Measurements from ENCODE around the gene ICE2. TPM values are rescaled to one million over a fixed set of nuclear protein-coding genes. Genes with fewer than 3 reads are reported as not detected.

Gene ICE2
- total RNA-seq, 3 donors from 2014 or later, result 28.5 to 40.7 (median 36.1) TPM

DNA sequence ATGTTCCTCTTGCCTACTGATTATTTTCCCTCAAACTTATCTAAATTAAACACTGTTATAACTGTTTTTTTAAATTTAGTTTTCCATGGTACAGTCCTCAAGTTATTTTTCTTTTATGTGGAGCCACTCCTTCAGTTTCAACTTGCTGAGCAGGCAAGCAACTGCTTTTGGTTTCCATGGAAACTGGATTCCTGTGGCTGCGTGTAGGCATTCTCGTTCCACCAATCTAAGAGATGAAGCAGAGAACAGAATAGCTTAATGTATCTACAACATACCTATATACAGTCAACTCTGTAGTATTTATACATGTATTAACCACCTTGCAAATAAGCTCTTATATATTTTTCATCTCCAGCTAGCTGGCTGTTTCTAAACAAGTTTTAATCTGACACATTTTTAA is 55.4 kb downstream of the ICE2 start:
- H3K4me3 ChIP-seq, result no peak overlapping the region
- TF ChIP-seq POLR2A (IDR thresholded peaks at IDR 0.05) (no peak), POLR2AphosphoS5 (IDR thresholded peaks at IDR 0.05) (no peak)
- TF ChIP-seq, protein P1, sequence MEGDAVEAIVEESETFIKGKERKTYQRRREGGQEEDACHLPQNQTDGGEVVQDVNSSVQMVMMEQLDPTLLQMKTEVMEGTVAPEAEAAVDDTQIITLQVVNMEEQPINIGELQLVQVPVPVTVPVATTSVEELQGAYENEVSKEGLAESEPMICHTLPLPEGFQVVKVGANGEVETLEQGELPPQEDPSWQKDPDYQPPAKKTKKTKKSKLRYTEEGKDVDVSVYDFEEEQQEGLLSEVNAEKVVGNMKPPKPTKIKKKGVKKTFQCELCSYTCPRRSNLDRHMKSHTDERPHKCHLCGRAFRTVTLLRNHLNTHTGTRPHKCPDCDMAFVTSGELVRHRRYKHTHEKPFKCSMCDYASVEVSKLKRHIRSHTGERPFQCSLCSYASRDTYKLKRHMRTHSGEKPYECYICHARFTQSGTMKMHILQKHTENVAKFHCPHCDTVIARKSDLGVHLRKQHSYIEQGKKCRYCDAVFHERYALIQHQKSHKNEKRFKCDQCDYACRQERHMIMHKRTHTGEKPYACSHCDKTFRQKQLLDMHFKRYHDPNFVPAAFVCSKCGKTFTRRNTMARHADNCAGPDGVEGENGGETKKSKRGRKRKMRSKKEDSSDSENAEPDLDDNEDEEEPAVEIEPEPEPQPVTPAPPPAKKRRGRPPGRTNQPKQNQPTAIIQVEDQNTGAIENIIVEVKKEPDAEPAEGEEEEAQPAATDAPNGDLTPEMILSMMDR (IDR thresholded peaks at IDR 0.05), result no peak
- intact Hi-C loops (cut with DNase I; ENCODE audit: low total_unique reads), result no loop called here

DNA sequence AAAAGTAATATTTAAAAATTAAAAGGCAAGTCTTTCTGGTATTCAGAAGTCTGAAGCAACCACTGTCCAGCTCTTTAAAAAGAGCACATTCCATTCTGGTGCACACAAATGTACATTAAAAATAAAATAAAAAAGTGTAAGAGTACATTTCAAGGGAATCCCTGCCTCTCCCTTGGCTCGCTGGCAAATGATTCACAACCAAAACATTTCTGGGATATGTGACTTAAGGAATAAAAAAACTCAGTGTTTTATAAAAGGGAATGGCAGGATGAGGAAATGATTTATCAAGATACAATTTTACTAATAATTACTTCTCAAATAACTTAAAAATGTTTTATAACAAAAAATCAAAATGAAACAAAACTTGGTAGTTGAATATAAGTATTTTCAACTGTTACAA is 57.4 kb downstream of the ICE2 start:
- H3K4me3 ChIP-seq, result no peak overlapping the region
- no peaks in the 10 kb centered on the region for H3K27me3 ChIP-seq
- TF ChIP-seq, protein P1 (IDR thresholded peaks at IDR 0.05), result no peak
- TF ChIP-seq POLR2A (IDR thresholded peaks at IDR 0.05) (no peak), POLR2AphosphoS5 (IDR thresholded peaks at IDR 0.05) (no peak)
- DNase-seq (ENCODE audit: low spot score in 2 of 2), result no peak
- peaks cover 0 to 2% of the 10 kb centered on the region in 2 donors for H3K4me1 ChIP-seq
- H3K9me3 ChIP-seq, result no peaks in the 10 kb centered on the region
- no peaks in the 10 kb centered on the region for H3K36me3 ChIP-seq
- intact Hi-C loops (cut with DNase I; ENCODE audit: low total_unique reads), result no loop called here
- no peak overlapping the region for H3K27ac ChIP-seq

More for the DNA sequence above, 55.4 kb downstream of the ICE2 start:
- Histone ChIP-seq H3K4me1 (peaks cover 0 to 2% of the 10 kb centered on the region in 2 donors), H3K36me3 (no peaks in the 10 kb centered on the region), H3K9me3 (no peaks in the 10 kb centered on the region), H3K27me3 (no peaks in the 10 kb centered on the region), H3K27ac (peak overlapping the region; percentile 46 to 76)
- DNase-seq (ENCODE audit: low spot score in 2 of 2), result peak in 1 of 2 donors; percentile 57

DNA sequence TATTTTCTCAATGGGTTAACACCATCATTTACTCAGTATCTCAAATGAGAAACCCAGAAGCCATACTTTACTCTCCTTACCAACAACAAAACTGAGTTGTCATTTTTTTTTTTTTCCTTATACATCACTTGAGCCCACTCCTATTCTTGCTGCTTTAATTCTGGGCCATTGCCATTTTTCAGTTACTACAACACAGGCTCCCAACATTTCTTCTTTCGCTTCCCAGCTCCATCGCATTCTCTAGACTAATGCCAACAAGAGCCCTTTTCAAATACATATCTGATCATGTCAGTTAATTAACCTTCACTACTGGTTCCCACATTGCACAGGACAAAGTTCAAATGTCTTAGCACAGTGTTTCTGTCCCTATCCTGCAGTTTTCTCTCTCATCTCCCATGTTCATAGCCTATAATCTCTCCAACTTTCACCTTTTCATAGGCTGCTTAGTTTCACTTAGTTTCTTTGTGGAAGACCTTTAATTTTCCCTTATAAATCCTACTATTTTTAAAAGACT is 58.7 kb downstream of the ICE2 start:
- TF ChIP-seq, protein P1 (IDR thresholded peaks at IDR 0.05), result no peak
- TF ChIP-seq POLR2A (IDR thresholded peaks at IDR 0.05) (no peak), POLR2AphosphoS5 (IDR thresholded peaks at IDR 0.05) (no peak)
- Histone ChIP-seq H3K27me3 (no peaks in the 10 kb centered on the region), H3K4me1 (peaks cover 0 to 2% of the 10 kb centered on the region in 2 donors), H3K36me3 (no peaks in the 10 kb centered on the region), H3K9me3 (no peaks in the 10 kb centered on the region), H3K27ac (no peak overlapping the region), H3K4me3 (no peak overlapping the region)
- no peak for DNase-seq (ENCODE audit: low spot score in 2 of 2)
- intact Hi-C loops (cut with DNase I; ENCODE audit: low total_unique reads), result no loop called here

DNA sequence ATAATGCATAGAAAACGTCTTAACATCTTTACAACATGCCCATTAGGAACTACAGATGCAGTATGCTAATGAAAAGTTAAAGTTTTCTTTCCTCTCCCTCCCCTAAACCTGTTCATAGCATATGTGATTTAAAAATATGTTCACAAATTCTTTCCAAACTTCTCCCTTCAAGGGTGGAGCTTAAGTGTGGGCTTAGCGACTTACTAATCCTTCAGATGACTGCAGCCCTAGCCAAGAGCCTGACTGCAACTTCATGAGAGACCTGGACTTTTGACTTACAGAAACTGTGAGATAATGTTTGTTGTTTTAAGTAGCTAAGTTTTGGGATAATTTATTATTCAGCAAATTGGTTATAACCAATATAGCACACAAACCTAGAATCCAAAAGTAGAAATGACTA is 59.2 kb downstream of the ICE2 start:
- Histone ChIP-seq H3K4me3 (no peak overlapping the region), H3K27ac (no peak overlapping the region), H3K4me1 (peaks cover 0 to 2% of the 10 kb centered on the region in 2 donors), H3K9me3 (no peaks in the 10 kb centered on the region), H3K36me3 (no peaks in the 10 kb centered on the region), H3K27me3 (no peaks in the 10 kb centered on the region)
- TF ChIP-seq POLR2A (IDR thresholded peaks at IDR 0.05) (no peak), POLR2AphosphoS5 (IDR thresholded peaks at IDR 0.05) (no peak)
- TF ChIP-seq, protein P1 (IDR thresholded peaks at IDR 0.05), result no peak
- DNase-seq (ENCODE audit: low spot score in 2 of 2), result no peak
- intact Hi-C loops (cut with DNase I; ENCODE audit: low total_unique reads), result no loop called here

DNA sequence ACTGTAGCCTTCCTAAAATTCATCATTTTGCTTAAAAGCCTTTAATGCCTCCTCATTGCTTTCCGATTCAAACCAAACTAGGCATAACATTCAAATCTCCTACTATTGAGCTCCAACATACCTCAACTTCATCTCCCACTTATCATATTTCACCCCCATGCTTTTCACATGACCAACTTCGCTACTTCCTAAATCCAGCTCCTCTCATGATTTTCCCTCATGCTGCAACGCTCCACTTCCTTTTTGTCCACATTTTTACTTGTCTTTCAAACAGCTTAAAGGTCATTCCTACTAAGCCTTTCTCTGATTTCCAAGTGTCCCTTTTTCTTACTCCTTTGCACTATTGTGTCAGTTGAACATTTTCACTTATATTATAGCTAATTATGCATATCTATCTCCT is 60.8 kb downstream of the ICE2 start:
- DNase-seq (ENCODE audit: low spot score in 2 of 2), result no peak
- Histone ChIP-seq H3K9me3 (no peaks in the 10 kb centered on the region), H3K4me3 (no peak overlapping the region), H3K27ac (no peak overlapping the region), H3K27me3 (no peaks in the 10 kb centered on the region), H3K36me3 (no peaks in the 10 kb centered on the region), H3K4me1 (peaks cover 0 to 9% of the 10 kb centered on the region in 2 donors)
- TF ChIP-seq POLR2A (IDR thresholded peaks at IDR 0.05), result no peak
- TF ChIP-seq, protein P1 (IDR thresholded peaks at IDR 0.05), result no peak
- no peak for TF ChIP-seq POLR2AphosphoS5 (IDR thresholded peaks at IDR 0.05)
- intact Hi-C loops (cut with DNase I; ENCODE audit: low total_unique reads), result no loop called here

All from breast epithelium (tissue), 4 donors.